Caki2 (cell line): Measurements from ENCODE around the gene DDX1. TPM values are rescaled to one million over a fixed set of nuclear protein-coding genes. Genes with fewer than 3 reads are reported as not detected.
"Not testable (repeated sequence)": the region's sequence is repeated elsewhere in the genome, so short reads cannot be mapped to it uniquely, and the experiment has no call there.

Experiments used
- DNase-seq: peaks from one replicate; pipeline ENCODE4 v3.0.0-alpha.2; 2015; ENCODE audit warnings: low read depth
- in situ Hi-C: cut with HindIII; loops from 2 replicates; pipeline ENCODE4 v1.10.0; 2016; ENCODE audit warnings: low sequenced_read_pairs, low pct_unique_long_range_greater_than_20kb, mixed read lengths
- total RNA-seq: library from RNA; depleted of rRNA; stranded (reverse); fragments of >200 nt; shearing (Covaris generic); gene quantifications from 2 replicates; pipeline ENCODE4 v1.2.3, GENCODE V29; 2014; ENCODE audit warnings: low replicate concordance; rRNA removed

DDX1 gene
- total RNA-seq: 74.4 and 91.0 TPM in 2 replicates

- peak; percentile 86 for DNase-seq
- in situ Hi-C loops: no loop called here
Observed at GRCh38 chr2:15591692-15592463, at the start of gene DDX1. DDX1 (plus strand) TSS chr2:15591868; CDS start chr2:15591934, 66 bp downstream.

DNA sequence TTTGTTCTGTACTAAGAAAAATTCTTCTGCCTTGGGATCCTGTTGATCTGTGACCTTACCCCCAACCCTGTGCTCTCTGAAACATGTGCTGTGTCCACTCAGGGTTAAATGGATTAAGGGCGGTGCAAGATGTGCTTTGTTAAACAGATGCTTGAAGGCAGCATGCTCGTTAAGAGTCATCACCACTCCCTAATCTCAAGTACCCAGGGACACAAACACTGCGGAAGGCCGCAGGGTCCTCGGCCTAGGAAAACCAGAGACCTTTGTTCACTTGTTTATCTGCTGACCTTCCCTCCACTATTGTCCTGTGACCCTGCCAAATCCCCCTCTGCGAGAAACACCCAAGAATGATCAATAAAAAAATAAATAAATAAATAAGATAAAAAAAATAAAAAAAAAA lies 49.4 kb upstream of the DDX1 start:
- DNase-seq, in situ Hi-C loops: not testable (repeated sequence)

DNA sequence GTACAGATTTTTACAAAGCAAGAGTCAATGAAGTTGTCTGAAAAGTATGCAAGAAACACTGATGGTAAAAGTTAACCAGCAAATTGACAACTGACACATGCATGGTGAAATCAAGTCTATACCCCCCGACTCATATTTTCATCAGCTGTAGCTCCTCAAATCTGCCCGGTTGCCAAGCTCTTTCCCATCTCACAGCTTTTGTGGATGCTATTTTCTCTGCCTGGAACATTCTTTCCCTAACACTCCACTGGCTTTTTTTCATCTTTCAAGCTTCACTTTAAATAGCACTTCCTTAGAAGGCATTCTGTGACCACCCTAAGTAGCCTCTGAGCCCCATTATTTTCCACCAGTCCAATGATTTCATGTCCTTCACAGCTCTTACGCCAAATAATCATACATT lies 48.6 kb upstream of the DDX1 start:
- no peak for DNase-seq
- in situ Hi-C loops: no loop called here

DNA sequence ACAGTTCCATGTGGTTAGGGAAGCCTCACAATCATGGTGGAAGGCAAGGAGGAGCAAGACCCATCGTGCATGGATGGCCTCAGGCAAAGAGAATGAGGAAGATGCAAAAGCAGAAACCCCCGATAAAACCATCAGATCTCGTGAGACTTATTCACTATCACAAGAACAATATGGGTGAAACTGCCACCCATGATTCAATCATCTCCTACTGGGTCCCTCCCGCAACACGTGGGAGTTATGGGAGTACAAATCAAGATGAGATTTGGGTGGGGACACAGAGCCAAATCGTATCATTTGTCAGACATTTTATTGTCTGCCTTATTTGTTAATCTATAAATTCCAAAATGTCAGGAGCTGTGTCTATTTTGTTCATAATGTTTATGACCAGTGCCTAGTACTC lies 48.1 kb upstream of the DDX1 start:
- in situ Hi-C loops: no loop called here
- DNase-seq: no peak

GRCh38 chr2:15544227-15544626 lies 47.4 kb upstream of the DDX1 start:
- DNase-seq: no peak
- in situ Hi-C loops: no loop called here

DNA sequence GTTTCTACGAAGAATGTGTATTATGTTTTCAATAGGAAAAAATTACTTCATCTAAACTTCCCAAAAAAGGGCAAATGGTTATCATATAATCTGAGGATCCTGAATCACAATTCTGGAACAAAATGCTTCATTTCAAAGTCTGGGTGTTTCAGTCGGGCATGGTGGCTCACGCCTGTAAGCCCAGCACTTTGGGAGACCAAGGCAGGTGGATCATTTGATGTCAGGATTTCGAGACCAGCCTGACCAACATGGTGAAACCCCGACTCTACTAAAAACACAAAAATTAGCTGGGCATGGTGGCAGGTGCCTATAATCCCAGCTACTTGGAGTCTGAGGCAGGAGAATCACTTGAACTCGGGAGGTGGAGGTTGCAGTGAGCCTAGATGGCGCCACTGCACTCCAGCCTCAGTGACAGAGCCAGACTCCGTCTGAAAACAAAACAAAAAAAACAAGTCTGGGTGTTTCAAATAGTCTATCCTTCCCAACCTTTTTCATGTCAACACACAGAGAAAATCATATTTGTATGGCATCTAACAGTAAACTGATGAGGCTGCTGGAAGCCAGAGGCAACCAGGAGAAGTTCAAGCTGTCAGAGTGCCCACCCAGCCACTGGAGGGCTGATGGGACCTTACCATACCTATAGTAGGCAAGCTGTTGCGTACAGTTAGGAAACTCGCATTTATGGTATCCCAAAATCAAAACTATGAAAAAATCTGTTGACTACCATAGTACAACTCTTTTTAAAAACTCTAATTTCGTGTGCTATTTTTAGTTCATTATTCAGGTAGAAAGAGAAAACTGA lies 45.2 kb upstream of the DDX1 start:
- in situ Hi-C loops: no loop called here
- DNase-seq: no peak

DNA sequence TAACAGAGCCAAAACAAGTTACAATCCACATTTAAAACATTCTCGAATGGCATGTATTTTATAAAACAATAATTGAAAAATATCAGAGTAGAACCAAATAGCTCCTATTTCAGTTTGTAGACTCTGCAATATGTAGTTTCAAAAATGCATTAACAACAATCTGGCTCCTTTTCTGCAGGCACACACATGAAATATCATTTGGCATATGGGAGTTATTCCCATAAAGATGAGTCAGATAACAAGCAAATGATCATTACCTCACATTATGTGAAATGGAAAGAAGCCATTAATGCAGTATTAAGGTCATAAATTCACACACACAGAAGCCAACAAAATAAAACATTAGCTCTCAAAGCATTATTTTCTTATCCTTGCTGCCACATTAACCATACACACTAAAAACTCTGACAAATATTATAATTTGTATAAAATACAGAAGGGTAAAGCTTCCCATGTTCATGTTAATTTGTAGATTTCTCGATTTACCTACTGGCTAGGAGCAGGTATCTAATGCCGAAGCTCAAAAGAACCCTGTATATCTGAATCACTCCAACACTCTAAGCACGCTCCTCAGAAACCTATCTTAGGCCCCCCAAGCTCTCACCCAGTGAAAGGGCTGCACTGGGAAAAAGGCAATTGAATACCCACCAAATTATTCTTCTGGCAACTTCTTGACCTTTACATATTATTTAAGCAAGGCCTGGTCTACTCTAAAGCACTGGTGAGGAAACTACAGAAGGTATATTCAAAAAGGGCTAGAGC lies 44.4 kb upstream of the DDX1 start:
- DNase-seq: no peak
- in situ Hi-C loops: no loop called here

DNA sequence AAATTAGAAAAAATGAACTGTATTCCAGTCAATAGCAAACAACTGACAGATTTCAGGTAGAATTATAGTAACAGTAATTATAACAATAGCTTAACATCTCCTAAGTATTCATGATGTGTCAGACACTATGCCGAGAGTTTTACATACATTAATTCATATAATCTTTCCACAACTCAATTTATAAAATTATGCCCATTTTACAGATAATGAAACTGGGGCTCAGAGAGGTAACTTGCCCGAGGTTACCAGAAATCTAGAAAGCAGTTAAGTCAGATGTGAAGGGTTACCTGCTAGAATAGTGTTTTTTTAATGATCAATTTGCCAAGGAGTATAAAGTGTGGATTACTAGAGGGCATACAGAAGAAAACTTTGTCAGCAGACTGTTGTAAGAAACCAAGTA lies 42.7 kb upstream of the DDX1 start:
- in situ Hi-C loops: no loop called here

GRCh38 chr2:15553519-15553918 lies 38.1 kb upstream of the DDX1 start:
- in situ Hi-C loops: no loop called here

More for the DNA sequence above, 42.7 kb upstream of the DDX1 start:
- DNase-seq: no peak

GRCh38 chr2:15553951-15554350 lies 37.7 kb upstream of the DDX1 start:
- in situ Hi-C loops: no loop called here
- DNase-seq: no peak

More at GRCh38 chr2:15553519-15553918, 38.1 kb upstream of the DDX1 start:
- no peak for DNase-seq

GRCh38 chr2:15554525-15555218 lies 37.0 kb upstream of the DDX1 start:
- no peak for DNase-seq
- in situ Hi-C loops: no loop called here

GRCh38 chr2:15555760-15556193 lies 35.9 kb upstream of the DDX1 start:
- in situ Hi-C loops: no loop called here
- DNase-seq: no peak

DNA sequence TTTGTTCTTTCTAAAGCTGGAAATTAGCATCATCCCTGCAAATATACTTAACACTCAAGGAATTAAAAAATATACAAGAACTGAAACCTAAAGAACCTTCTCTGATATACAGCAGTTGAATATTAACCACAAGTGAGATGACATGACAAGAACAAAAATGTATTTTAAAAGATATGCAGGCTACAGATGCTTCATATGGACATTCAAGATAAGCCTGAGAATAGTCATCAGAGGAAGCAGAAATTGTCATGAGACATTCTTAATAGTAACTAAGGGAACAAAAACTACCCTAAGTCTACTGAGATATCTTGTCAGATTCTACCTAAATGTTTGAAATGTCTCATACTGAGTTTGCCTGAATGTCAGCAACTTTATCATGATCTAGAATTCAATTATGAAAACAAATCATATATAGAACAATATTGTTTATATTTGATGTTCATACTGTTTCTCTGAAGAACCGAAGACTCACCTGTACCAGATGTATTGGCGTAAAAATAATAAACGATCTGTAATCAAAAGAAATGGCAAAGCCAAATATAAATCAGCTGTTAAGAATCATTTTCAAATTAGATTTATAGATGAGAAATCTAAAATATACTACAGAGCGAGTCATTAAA lies 35.2 kb upstream of the DDX1 start:
- no peak for DNase-seq
- in situ Hi-C loops: no loop called here

GRCh38 chr2:15557887-15558311 lies 33.8 kb upstream of the DDX1 start:
- in situ Hi-C loops: no loop called here
- DNase-seq: no peak

DNA sequence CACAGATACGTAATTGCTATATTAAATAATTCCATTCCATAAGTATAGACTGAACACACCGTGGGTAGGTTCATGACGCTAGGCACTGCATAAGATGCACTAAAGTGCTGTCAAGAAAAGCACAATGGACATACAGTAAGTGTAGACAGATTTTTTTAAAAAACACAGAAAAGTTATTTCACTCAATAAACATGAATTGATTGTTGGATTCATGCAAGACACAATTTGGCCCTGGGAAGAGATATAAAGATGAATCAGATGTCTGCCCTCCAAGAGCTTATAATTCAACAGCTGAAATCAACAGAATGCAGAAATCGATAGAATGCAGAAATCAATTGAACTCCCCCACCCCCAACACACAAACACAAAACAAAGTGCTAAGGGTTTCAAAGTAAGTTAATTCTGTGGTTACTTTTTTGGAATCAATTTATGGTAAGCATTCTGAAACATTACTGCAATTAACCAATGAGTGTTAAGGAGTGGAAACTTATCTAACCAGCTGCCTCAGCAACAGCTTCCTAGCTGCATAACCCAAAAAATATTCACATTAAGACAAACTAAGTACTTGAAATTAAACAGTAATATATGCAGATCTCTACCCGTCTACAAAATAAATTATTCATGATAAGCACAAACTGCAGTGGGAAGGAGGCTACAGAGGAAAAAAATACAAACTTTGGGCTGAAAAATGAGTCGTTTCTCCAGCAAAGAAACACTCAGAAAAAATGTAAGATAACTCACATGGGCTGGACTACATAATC lies 32.1 kb upstream of the DDX1 start:
- DNase-seq: no peak
- in situ Hi-C loops: no loop called here

GRCh38 chr2:15560140-15560987 lies 31.3 kb upstream of the DDX1 start:
- DNase-seq: peak; percentile 46
- in situ Hi-C loops: no loop called here
